ENCODE data around the gene PLEKHG5. TPM values are rescaled to one million over a fixed set of nuclear protein-coding genes. Genes with fewer than 3 reads are reported as not detected.

PLEKHG5 gene
- total RNA-seq, 1 donor from 2014 or later = 17.2 TPM

GRCh38 chr1:6486433-6487011 lies 4.9 kb downstream of the PLEKHG5 start:
- intact Hi-C loops (cut with DNase I) = loop anchor here (10.0 kb wide), 1 partner anchor 158 kb away; no protein-coding TSS in a partner anchor
- Histone ChIP-seq H3K27ac (peak overlapping the region; percentile 41), H3K4me3 (peak overlapping the region; percentile 47 to 49), H3K4me1 (peaks cover 51% of the 10 kb centered on the region), H3K27me3 (no peaks in the 10 kb centered on the region), H3K9me3 (no peaks in the 10 kb centered on the region), H3K36me3 (no peaks in the 10 kb centered on the region)
- no peak for DNase-seq (ENCODE audit: extremely low spot score in 2 of 2)
- peak; percentile 34 to 77 (median 66) for TF ChIP-seq CTCF (IDR thresholded peaks at IDR 0.05)
- TF ChIP-seq POLR2A (IDR thresholded peaks at IDR 0.05) = no peak

DNA sequence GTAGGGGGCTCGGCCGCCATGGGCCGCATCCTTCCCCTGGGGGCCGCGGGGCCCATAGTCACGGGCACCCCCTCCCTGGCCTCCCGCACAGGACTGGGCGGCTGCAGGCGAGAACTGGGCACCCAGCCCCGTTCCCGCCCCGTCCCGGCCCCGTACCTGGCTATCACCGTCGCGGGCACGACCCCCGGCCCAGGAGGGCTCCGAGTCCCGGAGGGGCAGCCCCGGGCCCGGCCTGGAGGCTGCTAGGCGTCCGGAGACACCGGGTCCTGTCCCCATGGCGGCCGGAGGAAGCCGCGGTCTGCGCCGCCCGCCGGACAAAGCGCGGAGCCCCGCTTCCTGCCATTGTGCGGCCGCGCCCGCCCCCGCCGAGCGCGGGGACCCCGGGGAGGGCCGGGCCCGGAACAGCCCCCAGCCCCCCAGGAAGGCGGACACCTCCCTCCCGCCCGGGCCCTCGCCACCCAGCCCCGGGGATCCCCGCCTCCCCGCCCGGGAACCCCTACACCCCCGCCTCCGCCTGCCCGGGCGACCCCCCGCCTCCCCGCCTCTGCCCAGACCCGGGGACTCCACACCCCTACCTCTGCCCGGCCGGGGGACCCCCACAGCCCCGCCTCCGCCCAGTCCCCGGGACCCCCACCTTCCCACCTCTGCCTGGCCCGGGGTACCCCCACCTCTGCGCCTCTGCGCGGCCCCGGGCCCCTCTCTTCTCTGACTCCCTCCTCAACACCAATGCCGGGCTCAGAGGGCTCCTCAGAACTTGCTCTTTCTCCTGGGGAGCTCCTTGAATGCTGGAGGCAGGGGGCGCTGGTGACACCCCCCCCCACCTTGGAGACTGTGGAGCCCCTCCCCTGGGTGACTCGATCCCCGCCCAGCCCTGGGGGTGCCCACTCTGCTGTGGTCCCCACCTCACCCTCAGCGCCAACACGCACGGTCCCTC lies 6.0 kb downstream of the PLEKHG5 start:
- Histone ChIP-seq H3K4me1 (peaks cover 40% of the 10 kb centered on the region), H3K36me3 (no peaks in the 10 kb centered on the region), H3K27me3 (no peaks in the 10 kb centered on the region), H3K4me3 (peak overlapping the region; percentile 47 to 49), H3K9me3 (no peaks in the 10 kb centered on the region), H3K27ac (peak overlapping the region; percentile 41)
- no peak for DNase-seq (ENCODE audit: extremely low spot score in 2 of 2)
- intact Hi-C loops (cut with DNase I) = loop anchor here (10.0 kb wide), 1 partner anchor 159 kb away; no protein-coding TSS in a partner anchor
- TF ChIP-seq POLR2A (IDR thresholded peaks at IDR 0.05) (no peak), POLR2AphosphoS5 (IDR thresholded peaks at IDR 0.05; ENCODE audit: insufficient read depth in 1 of 2, low read depth in 1 of 2) (no peak), CTCF (IDR thresholded peaks at IDR 0.05) (no peak)

DNA sequence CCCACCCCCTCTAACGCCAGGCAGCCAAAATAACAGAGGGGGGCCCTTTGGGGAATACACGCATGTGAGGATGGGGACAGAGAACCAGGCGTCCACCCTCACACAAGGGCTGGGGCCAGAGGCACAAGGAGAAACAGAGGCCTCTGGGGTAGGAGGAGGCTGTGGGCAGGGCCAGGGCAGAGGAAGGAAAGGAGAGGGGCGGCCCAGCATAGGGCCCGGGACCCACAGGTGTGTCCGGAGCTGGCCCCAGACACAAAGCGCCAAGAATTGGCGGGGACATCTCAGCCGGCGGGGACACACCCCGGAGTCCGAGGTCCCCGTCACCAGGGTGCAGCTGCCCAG lies 6.7 kb downstream of the PLEKHG5 start:
- H3K27me3 ChIP-seq = no peaks in the 10 kb centered on the region
- no peak for TF ChIP-seq CTCF (IDR thresholded peaks at IDR 0.05)
- no peaks in the 10 kb centered on the region for H3K36me3 ChIP-seq
- H3K9me3 ChIP-seq = no peaks in the 10 kb centered on the region
- H3K27ac ChIP-seq = peak overlapping the region; percentile 41
- H3K4me1 ChIP-seq = peaks cover 34% of the 10 kb centered on the region
- H3K4me3 ChIP-seq = peak overlapping the region; percentile 47 to 49
- no peak for DNase-seq (ENCODE audit: extremely low spot score in 2 of 2)
- intact Hi-C loops (cut with DNase I) = loop anchor here (10.0 kb wide), 1 partner anchor 160 kb away; no protein-coding TSS in a partner anchor

DNA sequence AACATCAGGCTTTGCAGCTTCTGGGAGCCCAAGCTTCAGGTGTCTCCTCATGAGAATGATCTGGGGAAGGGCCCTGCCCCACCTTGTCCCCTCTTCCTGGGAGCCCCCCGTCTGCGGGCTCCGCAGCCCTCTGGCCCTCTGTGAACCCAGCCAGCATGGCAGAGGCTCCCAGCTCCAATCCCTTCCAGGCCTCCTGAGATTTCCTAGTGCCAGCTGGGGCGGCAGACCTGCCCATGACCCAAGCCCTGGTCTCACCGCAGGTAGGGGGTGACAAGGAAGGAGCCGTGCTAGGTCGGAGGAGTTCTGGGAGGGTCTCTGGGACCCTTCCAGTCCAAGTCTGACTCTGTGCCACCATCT lies 7.7 kb downstream of the PLEKHG5 start:
- DNase-seq (ENCODE audit: extremely low spot score in 2 of 2) = no peak
- TF ChIP-seq POLR2AphosphoS5 (IDR thresholded peaks at IDR 0.05; ENCODE audit: insufficient read depth in 1 of 2, low read depth in 1 of 2) (no peak), POLR2A (IDR thresholded peaks at IDR 0.05) (no peak), CTCF (IDR thresholded peaks at IDR 0.05) (no peak)
- H3K36me3 ChIP-seq = no peaks in the 10 kb centered on the region
- H3K27ac ChIP-seq = no peak overlapping the region
- H3K9me3 ChIP-seq = no peaks in the 10 kb centered on the region
- intact Hi-C loops (cut with DNase I) = loop anchor here (10.0 kb wide), 1 partner anchor 161 kb away; no protein-coding TSS in a partner anchor
- H3K27me3 ChIP-seq = no peaks in the 10 kb centered on the region
- peaks cover 27% of the 10 kb centered on the region for H3K4me1 ChIP-seq
- H3K4me3 ChIP-seq = no peak overlapping the region

Measured in vagina (tissue), 2 donors.